A673 (cell line): ENCODE measurements around the gene TGM5.

ENCODE experiments used
- EZH2 ChIP-seq: fragments of 200-600 bp; sonication (generic); IDR thresholded peaks from 2 replicates; pipeline ENCODE4 v1.6.1; 2017; ENCODE audit warnings: borderline replicate concordance, low read depth, mild to moderate bottlenecking, mixed read lengths, antibody characterized with exemption, low read length; ENCODE audit not compliant: poor library complexity, severe bottlenecking
- TF ChIP-seq, protein P1 (sequence below): fragments of 300-800, 200-600 bp; sonication (generic); conservative IDR thresholded peaks from 2 replicates; pipeline ENCODE4 v1.5.1; 2017; ENCODE audit warnings: low read depth, mild to moderate bottlenecking, antibody characterized with exemption, low read length, moderate library complexity, mixed read lengths

DNA sequence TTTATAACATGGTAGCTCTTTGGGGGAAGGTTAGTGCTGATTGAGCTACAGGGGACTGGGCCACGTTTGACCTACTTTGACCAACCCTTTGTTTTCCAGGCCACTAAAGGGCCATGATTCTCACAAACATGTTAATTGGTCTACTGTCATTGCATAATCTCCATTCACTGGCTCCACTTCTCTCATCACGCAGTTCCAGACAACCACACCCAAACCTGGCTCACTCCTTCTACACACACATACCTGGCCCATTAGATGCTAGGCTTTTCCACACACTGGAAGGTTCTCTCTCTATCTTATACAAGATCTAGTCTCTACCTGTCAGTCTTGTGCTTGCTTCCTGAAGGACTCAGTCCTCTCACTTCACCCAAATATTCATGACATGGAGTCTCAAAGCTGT, 15.9 kb downstream of the TGM5 start:
- TF ChIP-seq, protein P1, sequence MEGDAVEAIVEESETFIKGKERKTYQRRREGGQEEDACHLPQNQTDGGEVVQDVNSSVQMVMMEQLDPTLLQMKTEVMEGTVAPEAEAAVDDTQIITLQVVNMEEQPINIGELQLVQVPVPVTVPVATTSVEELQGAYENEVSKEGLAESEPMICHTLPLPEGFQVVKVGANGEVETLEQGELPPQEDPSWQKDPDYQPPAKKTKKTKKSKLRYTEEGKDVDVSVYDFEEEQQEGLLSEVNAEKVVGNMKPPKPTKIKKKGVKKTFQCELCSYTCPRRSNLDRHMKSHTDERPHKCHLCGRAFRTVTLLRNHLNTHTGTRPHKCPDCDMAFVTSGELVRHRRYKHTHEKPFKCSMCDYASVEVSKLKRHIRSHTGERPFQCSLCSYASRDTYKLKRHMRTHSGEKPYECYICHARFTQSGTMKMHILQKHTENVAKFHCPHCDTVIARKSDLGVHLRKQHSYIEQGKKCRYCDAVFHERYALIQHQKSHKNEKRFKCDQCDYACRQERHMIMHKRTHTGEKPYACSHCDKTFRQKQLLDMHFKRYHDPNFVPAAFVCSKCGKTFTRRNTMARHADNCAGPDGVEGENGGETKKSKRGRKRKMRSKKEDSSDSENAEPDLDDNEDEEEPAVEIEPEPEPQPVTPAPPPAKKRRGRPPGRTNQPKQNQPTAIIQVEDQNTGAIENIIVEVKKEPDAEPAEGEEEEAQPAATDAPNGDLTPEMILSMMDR, result no peak
- no peak for TF ChIP-seq EZH2
